GM15510 (cell line): Measurements from ENCODE around the gene PSD.

ENCODE experiments used
- POLR2A ChIP-seq: IDR thresholded peaks from 3 replicates; pipeline ENCODE4 v1.6.1; 2011; ENCODE audit warnings: borderline replicate concordance; ENCODE audit not compliant: insufficient read length; ENCODE audit errors: extremely low read depth

Gene PSD

GRCh38 chr10:102371295-102371694 lies 47.3 kb downstream of the PSD start:
- TF ChIP-seq POLR2A: no peak

- TF ChIP-seq POLR2A: no peak
Observed at GRCh38 chr10:102368077-102368476, 50.5 kb downstream of the PSD start.

DNA sequence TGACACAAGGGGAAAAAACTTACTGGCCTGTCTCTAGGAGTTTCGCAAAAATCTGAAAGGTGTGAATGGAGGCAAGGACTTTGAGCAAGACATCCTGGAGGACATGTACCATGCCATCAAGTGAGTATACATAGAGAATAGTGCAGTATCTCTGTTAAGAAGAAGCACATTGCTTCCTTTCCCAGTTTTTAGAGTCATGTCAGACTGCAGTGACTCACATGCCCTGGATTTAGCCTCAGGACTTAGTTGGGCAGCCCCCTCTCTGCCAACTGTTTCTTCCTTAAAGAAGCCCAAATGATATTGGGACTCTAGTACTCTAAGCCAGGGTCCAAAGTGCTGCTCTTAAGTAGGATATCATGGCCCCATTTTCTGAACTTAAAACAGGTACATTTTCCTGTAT lies 51.1 kb downstream of the PSD start:
- TF ChIP-seq POLR2A: no peak

GRCh38 chr10:102358712-102359382 lies 59.7 kb downstream of the PSD start:
- TF ChIP-seq POLR2A: no peak

DNA sequence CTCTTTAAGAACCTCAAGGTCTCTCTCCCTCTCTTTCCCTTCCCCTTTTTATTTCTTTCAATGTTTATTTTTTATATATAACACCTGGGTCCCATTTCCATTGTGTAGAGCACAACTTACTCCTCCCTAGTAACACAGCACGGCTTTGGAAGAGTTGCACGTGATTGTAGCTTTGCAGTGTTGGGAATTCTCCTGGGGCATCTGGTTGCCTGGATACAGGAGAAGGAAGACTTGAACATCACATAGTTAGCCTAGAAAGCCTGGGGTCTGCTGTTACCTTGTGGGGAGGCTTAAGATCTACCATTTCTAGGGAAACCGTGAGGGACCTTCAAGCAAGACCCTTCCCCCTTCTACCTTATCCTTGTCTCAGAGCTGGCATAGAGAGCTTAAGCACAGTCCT lies 64.1 kb downstream of the PSD start:
- no peak for TF ChIP-seq POLR2A
